ENCODE results near the gene P2RY14.

Gene P2RY14

GRCh38 chr3:151213151-151213550 is 65.2 kb downstream of the P2RY14 start:
- no peak for DNase-seq

GRCh38 chr3:151210676-151211381 is 67.5 kb downstream of the P2RY14 start:
- no peak for DNase-seq

GRCh38 chr3:151209654-151210053 is 68.7 kb downstream of the P2RY14 start:
- no peak for DNase-seq

GRCh38 chr3:151206201-151206600 is 72.1 kb downstream of the P2RY14 start:
- DNase-seq: no peak

- DNase-seq: no peak
Measured at GRCh38 chr3:151205482-151205881, 72.9 kb downstream of the P2RY14 start.

GRCh38 chr3:151204530-151205402 is 73.6 kb downstream of the P2RY14 start:
- DNase-seq: no peak

GRCh38 chr3:151203051-151203420 is 75.3 kb downstream of the P2RY14 start, which contains the start of gene GPR171:
GPR171 (minus strand) TSS chr3:151203216; CDS start chr3:151199386, 3,830 bp downstream.
- DNase-seq: no peak

DNA sequence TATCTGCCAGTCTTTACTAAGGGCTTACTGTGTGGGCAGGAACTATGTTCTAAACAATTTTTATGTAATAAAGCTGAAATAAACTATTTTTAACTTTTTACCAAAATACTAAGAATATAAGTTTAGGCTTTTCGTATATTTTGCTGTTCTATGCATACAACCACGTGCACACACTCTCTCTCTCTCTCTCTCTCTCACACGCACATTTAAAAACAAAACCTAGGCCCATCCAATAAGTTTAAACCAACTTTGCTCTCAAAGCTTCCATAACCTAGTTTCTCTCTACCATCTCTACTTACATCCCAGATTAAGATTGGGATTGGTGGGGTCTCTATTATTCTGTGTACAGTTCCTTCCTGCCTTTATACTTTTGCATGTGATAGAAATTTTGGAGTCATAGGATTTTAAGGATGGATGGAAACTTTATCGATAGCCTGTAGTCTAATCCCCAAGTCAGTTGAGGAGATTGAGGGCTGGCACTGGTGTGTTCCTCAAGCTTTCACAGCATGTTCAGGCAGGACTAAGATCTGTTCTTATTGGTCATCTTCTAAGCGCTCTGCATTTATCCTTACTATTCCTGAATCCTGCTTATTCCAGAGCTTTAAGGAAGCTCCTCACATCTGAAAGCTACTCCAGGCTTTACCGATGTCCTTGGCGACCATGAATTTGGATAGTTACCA is 77.2 kb downstream of the P2RY14 start:
- no peak for DNase-seq

DNA sequence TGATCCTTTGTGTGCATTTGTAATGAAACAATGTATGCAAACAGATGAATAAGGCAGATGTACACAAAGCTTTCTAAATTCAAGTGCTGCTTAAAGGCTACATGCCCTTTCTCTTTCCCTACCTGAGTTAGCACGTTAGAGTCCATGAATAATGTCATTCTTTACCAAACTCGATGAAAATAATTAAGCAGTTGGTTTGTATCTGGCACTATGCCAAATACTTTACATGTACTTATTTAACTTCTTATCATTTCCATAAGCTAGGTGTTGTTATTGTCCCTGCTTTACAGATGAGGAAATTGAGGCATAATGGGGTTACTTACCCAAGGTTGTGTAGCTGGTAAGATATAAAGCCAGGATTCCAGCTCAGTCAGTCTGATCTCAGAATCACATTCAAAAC is 77.8 kb downstream of the P2RY14 start:
- DNase-seq: no peak

- no peak for DNase-seq
Measured at GRCh38 chr3:151199554-151200438, 78.5 kb downstream of the P2RY14 start.

DNA sequence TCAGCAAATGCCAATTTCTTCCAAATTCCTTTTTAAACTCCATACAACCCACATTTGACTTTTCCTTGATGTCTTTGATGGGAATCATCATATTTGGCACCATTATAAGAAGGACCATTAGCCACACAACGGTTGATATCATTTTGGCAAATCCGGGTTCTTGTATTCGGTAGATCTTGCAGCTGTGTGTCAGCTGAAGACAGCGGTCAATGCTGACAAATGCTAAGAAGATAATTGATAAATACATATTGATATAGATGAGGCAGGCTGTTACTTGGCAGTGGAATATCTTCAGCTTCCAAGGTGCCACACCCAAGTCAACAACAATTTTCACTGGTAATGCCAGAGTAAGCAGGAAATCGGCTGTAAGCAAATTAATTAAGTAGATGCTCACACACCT is 79.5 kb downstream of the P2RY14 start:
- no peak for DNase-seq

GRCh38 chr3:151197981-151198767 is 80.2 kb downstream of the P2RY14 start:
- DNase-seq: no peak

GRCh38 chr3:151197228-151197627 is 81.1 kb downstream of the P2RY14 start:
- no peak for DNase-seq

- no peak for DNase-seq
Measured at GRCh38 chr3:151196434-151196833, 81.9 kb downstream of the P2RY14 start.

DNA sequence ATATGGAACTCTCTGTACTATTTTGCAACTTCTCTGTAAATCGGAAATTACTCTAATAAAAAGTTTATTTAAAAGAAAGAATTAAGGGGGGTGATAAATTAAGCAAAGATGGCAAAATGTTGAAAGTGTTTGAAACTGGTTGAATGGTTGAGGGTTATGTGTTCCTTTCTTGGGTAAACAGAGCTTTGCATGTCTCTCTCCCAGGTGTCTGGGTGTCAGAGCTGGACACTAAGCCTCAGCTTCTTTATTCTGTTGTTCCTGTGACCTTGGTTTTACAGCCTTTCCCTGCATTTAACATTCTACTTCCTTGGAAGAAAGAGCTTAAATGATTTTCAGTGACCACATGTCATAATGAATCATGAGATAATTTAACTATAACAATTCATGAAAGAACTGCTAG is 82.5 kb downstream of the P2RY14 start:
- no peak for DNase-seq

- no peak for DNase-seq
Measured at GRCh38 chr3:151192545-151192944, 85.8 kb downstream of the P2RY14 start.

DNA sequence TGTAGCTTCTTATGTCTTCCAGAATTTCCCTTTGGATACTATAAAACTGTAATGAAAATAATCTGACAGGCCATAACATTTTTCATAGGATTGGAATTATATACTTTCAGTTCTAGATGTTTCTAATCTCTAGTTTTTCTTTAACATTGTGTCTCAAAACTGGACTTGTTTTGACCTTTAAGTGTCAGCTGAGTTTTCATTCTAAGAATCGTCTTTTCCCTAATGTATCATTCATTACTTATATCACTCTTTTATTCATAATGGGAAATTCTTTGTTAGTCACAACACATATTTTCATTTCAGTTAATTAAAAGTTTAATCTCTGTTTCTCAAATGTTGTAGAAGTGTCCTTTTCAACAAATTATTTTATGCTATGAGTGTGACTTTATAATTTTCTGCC is 87.2 kb downstream of the P2RY14 start:
- DNase-seq: no peak

GRCh38 chr3:151183265-151183671 is 95.1 kb downstream of the P2RY14 start:
- DNase-seq: no peak

GRCh38 chr3:151182349-151183079 is 95.8 kb downstream of the P2RY14 start:
- DNase-seq: no peak

DNA sequence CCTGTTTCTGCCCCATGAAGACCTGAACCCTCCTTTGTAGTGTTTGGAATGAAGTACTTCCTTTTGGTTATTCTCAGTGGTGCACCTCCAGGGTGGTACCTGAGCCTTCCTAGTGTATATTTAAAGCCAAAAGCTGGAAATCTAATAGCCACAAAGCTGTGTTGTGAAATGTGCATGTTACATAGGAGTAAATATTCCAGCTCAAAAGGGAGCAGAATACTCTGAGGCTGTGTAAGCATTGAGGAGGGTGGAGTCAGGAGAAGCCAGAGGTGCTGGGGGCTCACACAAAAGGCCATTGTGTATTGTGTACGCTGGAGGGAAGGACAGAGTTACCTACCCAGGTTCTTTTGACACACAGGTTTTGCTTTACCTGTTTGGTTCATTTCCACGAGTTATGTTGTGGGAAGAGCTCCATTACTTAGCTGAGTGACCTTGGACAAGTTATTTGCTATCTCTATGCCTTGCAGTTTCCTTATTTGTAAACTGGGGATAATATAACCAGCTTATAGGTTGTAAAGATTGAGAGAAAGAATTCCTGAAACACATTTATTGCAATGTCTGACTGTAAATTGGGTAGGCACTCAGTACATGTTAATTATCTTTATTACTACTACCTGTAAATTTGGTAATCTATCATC is 100.0 kb downstream of the P2RY14 start:
- DNase-seq: no peak

DNA sequence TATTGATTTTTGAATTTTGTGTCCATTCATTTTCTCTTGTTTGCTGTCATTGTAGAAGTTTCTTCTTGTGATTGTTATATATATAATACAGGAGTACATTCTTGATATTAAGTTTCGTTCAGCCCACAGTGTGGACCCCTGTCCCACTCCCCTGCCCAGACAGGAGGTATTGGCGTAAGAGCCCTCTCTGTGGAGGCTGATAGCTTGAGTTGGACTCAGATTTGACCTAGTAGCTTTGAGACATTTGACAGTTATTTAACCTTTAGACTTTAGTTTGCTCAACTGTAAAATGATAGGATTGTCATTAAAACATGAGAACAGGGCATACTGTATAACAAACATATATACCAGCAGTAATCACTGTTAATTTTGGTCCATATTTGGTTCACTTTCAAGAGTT is 102.4 kb downstream of the P2RY14 start:
- no peak for DNase-seq

Data from DMS 273 treated with DMSO at 0.1 percent for 48 hours (cell line).